ENCODE results near the gene TUBB1.

The TUBB1 gene

GRCh38 chr20:58984691-58985090 is 34.5 kb upstream of the TUBB1 start:
- no peak overlapping the region for H3K4me3 ChIP-seq (ENCODE audit: control insufficient read depth, low read depth, low read length)
- no peak for TF ChIP-seq CTCF (conservative IDR thresholded peaks at IDR 0.05; ENCODE audit: control insufficient read depth, insufficient read depth, low read depth, low read length)
- no peak for DNase-seq (ENCODE audit: low read depth)

GRCh38 chr20:58985656-58986055 is 33.6 kb upstream of the TUBB1 start:
- H3K4me3 ChIP-seq (ENCODE audit: control insufficient read depth, low read depth, low read length) = no peak overlapping the region
- DNase-seq (ENCODE audit: low read depth) = peak; percentile 46
- no peak for TF ChIP-seq CTCF (conservative IDR thresholded peaks at IDR 0.05; ENCODE audit: control insufficient read depth, insufficient read depth, low read depth, low read length)

- no peak for TF ChIP-seq CTCF (conservative IDR thresholded peaks at IDR 0.05; ENCODE audit: control insufficient read depth, insufficient read depth, low read depth, low read length)
- no peak for DNase-seq (ENCODE audit: low read depth)
- no peak overlapping the region for H3K4me3 ChIP-seq (ENCODE audit: control insufficient read depth, low read depth, low read length)
These were observed 32.8 kb upstream of the TUBB1 start for GRCh38 chr20:58986286-58986967.

- TF ChIP-seq CTCF (conservative IDR thresholded peaks at IDR 0.05; ENCODE audit: control insufficient read depth, insufficient read depth, low read depth, low read length) = no peak
- H3K4me3 ChIP-seq (ENCODE audit: control insufficient read depth, low read depth, low read length) = no peak overlapping the region
- DNase-seq (ENCODE audit: low read depth) = no peak
These were observed 32.2 kb upstream of the TUBB1 start for GRCh38 chr20:58986968-58987517.

GRCh38 chr20:58987790-58988564 is 31.3 kb upstream of the TUBB1 start:
- no peak overlapping the region for H3K4me3 ChIP-seq (ENCODE audit: control insufficient read depth, low read depth, low read length)
- DNase-seq (ENCODE audit: low read depth) = no peak
- TF ChIP-seq CTCF (conservative IDR thresholded peaks at IDR 0.05; ENCODE audit: control insufficient read depth, insufficient read depth, low read depth, low read length) = no peak

- no peak for DNase-seq (ENCODE audit: low read depth)
- H3K4me3 ChIP-seq (ENCODE audit: control insufficient read depth, low read depth, low read length) = no peak overlapping the region
- no peak for TF ChIP-seq CTCF (conservative IDR thresholded peaks at IDR 0.05; ENCODE audit: control insufficient read depth, insufficient read depth, low read depth, low read length)
These were observed 30.7 kb upstream of the TUBB1 start for GRCh38 chr20:58988565-58988882.
